ENCODE results near the gene MEOX2.

MEOX2 gene

DNA sequence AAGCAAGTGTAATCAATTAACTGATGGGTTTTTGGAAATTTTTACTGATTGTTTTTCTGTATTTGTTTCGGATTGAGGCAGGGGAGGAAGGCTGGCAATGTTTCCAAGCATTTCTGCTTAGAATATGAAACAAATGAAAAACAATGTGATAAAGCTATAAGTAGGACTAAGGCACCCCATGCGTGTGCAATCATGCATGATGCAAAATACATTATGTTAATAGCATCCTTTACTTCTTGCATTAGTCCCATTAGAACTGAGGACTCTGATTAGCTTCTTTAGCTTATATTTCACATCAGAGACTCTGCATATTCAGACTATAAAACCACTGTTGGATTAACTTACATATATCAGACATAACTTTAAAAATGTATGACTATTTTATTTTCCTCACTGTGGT is 76.0 kb downstream of the MEOX2 start:
- no peak for DNase-seq (ENCODE audit: low spot score)

DNA sequence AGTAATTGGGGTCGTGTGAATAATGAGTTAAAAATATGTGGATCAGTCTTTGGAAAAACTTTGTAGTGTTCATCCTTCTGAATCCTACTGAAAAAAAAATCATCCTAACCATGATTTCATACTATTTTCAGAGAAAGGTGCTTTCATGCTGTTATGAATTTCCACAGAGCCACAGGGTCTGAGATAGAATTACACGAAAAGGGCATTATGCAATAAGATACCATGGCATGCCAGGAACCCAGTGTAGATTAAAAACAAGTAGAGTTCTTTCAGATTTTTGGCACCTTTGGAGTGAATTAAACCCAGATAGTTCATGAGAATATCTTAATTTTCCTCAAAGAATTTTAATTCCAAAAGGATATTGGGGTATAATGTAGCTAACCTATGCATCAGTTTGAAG is 77.2 kb downstream of the MEOX2 start:
- DNase-seq (ENCODE audit: low spot score): no peak

GRCh38 chr7:15607529-15608210 is 78.8 kb downstream of the MEOX2 start:
- DNase-seq (ENCODE audit: low spot score): no peak

DNA sequence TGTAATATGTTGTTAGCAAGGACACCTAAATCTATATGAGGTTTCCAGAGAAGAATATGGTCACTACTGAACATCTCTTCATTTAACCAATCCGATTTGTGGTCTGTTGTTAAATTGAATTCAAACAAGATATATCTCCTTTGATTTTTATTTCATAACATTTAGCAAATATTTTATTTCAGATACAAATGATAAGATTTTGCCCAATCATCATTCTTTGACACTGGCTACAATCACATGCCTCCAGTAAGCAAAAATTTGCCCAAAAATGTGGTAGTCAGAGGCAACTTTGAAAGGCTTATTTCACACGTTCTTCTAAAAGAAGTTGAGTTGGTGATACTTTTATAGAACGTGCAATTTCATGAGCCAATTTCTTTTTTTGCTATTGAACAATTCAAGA is 79.9 kb downstream of the MEOX2 start:
- no peak for DNase-seq (ENCODE audit: low spot score)

DNA sequence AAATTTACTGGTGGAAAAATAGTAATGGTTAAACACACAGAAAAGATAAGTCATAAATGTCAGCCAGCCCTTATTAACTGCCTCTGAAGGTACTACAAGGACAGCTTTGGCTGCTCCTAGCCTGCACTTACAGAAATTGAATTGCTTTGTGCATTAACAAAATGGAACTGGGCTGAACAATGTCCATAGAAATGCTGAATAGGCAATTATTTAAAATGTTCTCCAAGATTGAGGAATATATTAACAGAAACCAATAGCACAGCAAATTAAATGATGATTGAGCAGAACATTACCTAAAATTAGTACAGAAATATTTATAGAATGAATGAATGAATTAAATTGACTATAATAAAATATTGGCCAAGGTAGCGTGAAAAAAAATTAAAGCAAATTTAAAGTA is 82.3 kb downstream of the MEOX2 start:
- no peak for DNase-seq (ENCODE audit: low spot score)

DNA sequence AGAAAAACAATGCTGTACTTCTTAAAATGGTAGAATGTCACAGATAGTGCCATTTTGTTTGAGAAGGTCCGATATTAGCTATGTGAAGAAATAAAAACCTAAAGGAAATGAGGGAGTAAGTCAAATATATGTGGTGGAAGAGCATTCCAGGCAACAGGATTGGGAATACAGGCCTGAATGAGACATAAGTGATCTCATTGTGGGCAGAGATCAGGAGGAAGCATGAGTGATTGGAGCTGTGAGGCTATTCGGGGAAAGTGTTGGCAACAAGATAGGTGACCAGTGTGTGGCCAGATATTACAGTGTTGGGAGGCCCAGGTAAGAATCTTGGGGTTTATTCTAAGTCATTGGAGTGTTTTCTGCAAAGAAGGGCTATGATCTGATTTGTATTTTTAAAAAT is 83.4 kb downstream of the MEOX2 start:
- no peak for DNase-seq (ENCODE audit: low spot score)

GRCh38 chr7:15602236-15602635 is 84.2 kb downstream of the MEOX2 start:
- no peak for DNase-seq (ENCODE audit: low spot score)

DNA sequence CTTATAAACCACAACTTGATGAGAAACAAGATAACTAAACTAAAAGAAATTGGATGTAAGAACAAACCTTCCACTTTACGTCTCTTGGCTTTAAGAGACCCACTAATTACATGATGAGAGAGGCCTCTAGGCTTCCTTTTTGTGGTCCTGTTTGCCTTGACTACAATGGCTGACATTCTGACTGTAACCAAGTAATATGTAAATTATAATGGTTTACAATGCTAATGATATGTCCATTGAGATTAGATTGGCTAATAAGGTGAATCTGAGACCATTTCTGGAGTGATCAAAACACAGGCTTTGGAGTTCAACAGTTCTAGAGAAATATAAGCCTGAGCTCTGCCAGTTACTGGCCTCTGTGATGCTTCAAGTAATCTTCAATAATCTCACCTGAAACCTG is 85.3 kb downstream of the MEOX2 start:
- DNase-seq (ENCODE audit: low spot score): no peak

GRCh38 chr7:15600298-15600697 is 86.2 kb downstream of the MEOX2 start:
- DNase-seq (ENCODE audit: low spot score): no peak

DNA sequence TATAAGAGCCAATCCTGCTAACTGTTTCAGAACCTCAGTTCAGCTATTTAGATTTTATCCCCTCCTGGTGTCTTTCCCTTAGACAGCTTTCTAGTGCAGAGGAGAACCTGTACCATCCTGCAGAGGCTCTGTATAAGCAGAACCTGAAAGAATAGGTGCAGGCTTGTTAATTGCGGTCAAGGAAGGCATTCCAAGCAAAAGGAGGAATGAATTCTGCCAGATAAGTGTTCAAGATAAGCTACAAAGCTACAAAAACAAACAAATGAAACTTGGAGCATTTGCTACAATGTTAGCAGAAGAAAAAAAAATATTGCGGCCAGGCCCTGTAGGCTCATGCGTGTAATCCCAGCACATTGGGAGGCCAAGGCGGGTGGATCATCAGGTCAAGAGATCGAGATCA is 92.0 kb downstream of the MEOX2 start:
- no peak for DNase-seq (ENCODE audit: low spot score)

- DNase-seq (ENCODE audit: low spot score): no peak
Measured at GRCh38 chr7:15593382-15593781, 93.1 kb downstream of the MEOX2 start.

- DNase-seq (ENCODE audit: low spot score): no peak
Measured at GRCh38 chr7:15586266-15586665, 100.2 kb downstream of the MEOX2 start.

DNA sequence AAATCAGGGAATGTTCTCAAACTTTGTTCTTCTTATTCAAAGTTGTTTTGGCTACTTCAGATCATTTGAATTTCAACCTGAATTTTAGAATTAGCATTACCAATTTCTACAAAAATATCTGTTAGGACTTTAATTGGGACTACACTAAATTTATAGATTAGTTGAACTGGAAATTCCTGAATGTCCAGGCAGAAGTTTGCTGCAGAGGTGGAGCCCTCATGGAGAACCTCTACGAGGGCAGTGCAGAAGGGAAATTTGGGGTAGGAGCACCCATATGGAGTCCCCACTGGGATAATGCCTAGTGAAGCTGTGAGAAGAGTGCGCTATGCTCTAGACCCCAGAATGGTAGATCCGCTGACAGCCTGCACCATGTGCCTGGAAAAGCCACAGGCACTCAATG is 101.9 kb downstream of the MEOX2 start:
- DNase-seq (ENCODE audit: low spot score): no peak

DNA sequence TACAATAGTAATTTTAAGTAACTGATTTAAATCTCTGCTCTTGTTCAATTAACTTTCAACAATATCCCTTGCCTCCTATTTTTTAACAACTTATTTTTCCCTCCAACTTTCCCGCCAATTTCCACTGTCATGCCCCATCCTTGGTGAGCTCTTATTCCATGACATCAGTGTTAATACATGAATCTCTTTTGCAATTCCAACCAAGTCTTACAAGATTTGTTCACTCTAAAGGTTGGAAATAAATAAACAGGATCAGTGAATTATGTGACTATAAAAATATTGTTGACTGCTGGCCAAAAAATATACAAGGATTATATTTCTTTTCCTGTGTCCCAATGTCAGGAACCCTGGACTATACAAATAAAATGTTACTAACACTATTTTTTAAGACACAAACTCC is 103.7 kb downstream of the MEOX2 start:
- no peak for DNase-seq (ENCODE audit: low spot score)

DNA sequence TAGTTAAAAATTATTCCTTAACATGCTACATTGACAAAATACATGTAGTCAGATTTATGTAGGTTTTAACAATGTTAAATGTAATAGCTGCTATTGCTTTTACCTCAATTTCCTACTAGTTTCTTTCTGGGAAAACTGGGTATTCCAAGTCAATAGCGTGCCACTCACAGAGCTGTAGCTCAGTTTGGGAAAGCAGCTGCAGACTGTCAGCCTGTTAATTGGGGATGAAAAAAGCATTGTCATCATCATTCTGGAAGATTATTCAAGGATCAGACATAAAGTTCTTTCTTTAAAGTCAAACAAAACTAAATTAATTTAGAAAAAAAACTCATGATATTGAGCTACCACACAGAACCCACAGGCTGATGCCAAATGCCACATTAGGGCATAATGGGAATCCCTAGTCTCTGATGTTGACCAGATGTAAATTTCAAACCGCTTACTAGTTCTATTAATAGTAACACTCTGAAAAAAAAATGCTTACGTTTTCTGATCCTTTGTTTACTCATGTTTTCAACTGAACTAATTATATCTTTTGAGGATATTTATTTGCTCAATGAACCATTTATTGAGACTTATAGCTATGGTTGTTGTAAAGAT is 105.0 kb downstream of the MEOX2 start:
- DNase-seq (ENCODE audit: low spot score): no peak

- DNase-seq (ENCODE audit: low spot score): no peak
Measured at GRCh38 chr7:15580604-15581351, 105.7 kb downstream of the MEOX2 start.

GRCh38 chr7:15577600-15577999 is 108.9 kb downstream of the MEOX2 start:
- no peak for DNase-seq (ENCODE audit: low spot score)

- no peak for DNase-seq (ENCODE audit: low spot score)
Measured at GRCh38 chr7:15571301-15571878, 115.1 kb downstream of the MEOX2 start.

DNA sequence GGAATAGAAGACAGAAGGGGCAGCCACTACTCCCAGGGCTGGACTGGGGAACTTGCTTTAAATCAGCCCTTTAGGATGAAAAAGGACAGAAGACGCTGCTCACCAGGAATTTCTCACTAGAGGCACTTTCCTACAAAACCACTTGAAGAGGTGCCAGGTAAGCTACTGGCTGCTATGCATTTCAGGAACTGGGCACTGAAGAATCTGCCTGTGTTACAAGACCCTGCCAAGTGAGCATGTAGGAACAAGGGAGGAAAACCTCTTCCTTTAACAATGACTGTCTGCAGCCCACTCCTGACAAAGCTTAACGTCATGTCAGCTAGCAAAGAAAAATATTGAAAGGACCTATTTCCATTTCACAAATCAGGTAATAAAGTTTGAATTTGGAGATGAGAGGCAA is 118.8 kb downstream of the MEOX2 start:
- DNase-seq (ENCODE audit: low spot score): no peak

DNA sequence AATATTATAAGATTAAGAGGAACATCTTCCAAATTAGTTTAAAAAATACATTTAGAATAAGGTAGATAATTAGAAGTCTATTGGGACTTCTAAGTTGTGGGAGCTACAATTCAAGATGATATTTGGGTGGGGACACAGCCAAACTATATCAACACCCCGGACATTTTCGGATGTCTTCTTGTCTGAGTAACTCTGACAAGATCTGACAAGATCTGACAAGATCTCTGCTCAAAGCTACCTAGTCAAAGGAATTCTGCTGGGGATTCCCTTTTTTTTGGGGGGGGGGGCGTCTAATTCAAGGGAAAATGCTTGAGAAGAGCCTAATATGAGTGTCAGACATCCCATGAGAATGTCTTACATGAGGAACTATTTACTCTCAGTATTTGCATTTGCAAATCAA is 119.4 kb downstream of the MEOX2 start:
- DNase-seq (ENCODE audit: low spot score): no peak

GRCh38 chr7:15566476-15566875 is 120.0 kb downstream of the MEOX2 start:
- no peak for DNase-seq (ENCODE audit: low spot score)

DNA sequence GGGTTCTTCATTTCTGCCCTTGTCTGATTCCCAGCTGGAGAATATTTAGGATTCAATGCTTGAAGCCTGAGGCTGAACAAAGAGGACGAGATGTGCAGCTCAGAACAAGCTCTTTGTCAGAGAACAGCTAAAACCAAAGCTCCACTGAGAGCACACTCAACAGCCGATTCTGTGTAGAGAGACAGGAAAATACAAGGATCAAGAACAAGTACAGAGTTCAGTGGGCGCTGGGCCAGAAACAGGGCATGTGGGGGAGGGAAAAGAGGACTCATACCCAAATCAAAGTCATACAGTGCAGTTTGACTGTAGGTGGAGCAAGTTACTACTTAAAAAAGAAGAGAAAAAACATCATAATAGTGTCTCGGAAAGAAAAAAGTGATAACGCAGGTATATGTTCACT is 124.6 kb downstream of the MEOX2 start, which contains the start of gene AGMO:
Gene AGMO (minus strand): TSS at position 181 of the 400 bp plus-strand sequence.
- no peak for DNase-seq (ENCODE audit: low spot score)

Measured in AG08396 (cell line).